H9 (cell line): ENCODE data around the gene INO80. TPM values are rescaled to one million over a fixed set of nuclear protein-coding genes. Genes with fewer than 3 reads are reported as not detected.

Source experiments
- DNase-seq: peaks from one replicate; pipeline ENCODE4 v3.0.0-alpha.2; 2017
- H2AFZ ChIP-seq: one replicate; pipeline ENCODE4 v1.6.1; 2013; ENCODE audit warnings: mild to moderate bottlenecking, low read length, control low read depth, moderate library complexity
- H2AK5ac ChIP-seq: 2 replicates; pipeline ENCODE4 v1.6.1; 2013; ENCODE audit warnings: low read length, control low read depth, mixed read lengths; ENCODE audit not compliant: insufficient read length
- H2BK120ac ChIP-seq: one replicate; pipeline ENCODE4 v1.6.1; 2013; ENCODE audit warnings: low read depth, mild to moderate bottlenecking, low read length, control low read depth, inconsistent platforms; ENCODE audit not compliant: poor library complexity, severe bottlenecking
- H2BK12ac ChIP-seq: 2 replicates; pipeline ENCODE4 v1.6.1; 2013; ENCODE audit warnings: low read length, control low read depth, mixed read lengths, low read depth; ENCODE audit not compliant: insufficient read length
- H2BK15ac ChIP-seq: 2 replicates; pipeline ENCODE4 v1.6.1; 2013; ENCODE audit warnings: low read depth, low read length, control low read depth
- H2BK20ac ChIP-seq: one replicate; pipeline ENCODE4 v1.6.1; 2013; ENCODE audit warnings: low read depth, mild to moderate bottlenecking, low read length, control low read depth, inconsistent platforms; ENCODE audit not compliant: poor library complexity, severe bottlenecking
- H2BK5ac ChIP-seq: 2 replicates; pipeline ENCODE4 v1.6.1; 2013; ENCODE audit warnings: low read length, control low read depth, mixed read lengths; ENCODE audit not compliant: insufficient read length
- H3K14ac ChIP-seq: 2 replicates; pipeline ENCODE4 v1.6.1; 2013; ENCODE audit warnings: low read length, control low read depth; ENCODE audit not compliant: insufficient read depth
- H3K18ac ChIP-seq: 2 replicates; pipeline ENCODE4 v1.6.1; 2013; ENCODE audit warnings: low read depth, mild to moderate bottlenecking, mixed read lengths, low read length, control low read depth; ENCODE audit not compliant: insufficient read length
- H3K23ac ChIP-seq: 2 replicates; pipeline ENCODE4 v1.6.1; 2013; ENCODE audit warnings: low read length, control low read depth, mixed read lengths, low read depth; ENCODE audit not compliant: insufficient read length
- H3K23me2 ChIP-seq: 2 replicates; pipeline ENCODE4 v1.6.1; 2013; ENCODE audit warnings: low read depth, mild to moderate bottlenecking, mixed read lengths, low read length, control low read depth; ENCODE audit not compliant: insufficient read length, poor library complexity, severe bottlenecking
- H3K27ac ChIP-seq: 2 replicates; pipeline ENCODE4 v1.5.1; 2013; ENCODE audit warnings: low read length, control low read depth, mixed read lengths, low read depth; ENCODE audit not compliant: insufficient read length
- H3K27me3 ChIP-seq: 2 replicates; pipeline ENCODE4 v1.6.1; 2013; ENCODE audit warnings: low read length, control low read depth, inconsistent platforms; ENCODE audit not compliant: insufficient read depth
- H3K4ac ChIP-seq: 2 replicates; pipeline ENCODE4 v1.6.1; 2013; ENCODE audit warnings: low read depth, mild to moderate bottlenecking, control low read depth, inconsistent platforms, low read length, moderate library complexity
- H3K4me1 ChIP-seq: 2 replicates; pipeline ENCODE4 v1.6.1; 2013; ENCODE audit warnings: low read length, control low read depth, inconsistent platforms; ENCODE audit not compliant: insufficient read depth
- H3K4me2 ChIP-seq: 2 replicates; pipeline ENCODE4 v1.6.1; 2013; ENCODE audit warnings: low read length, control low read depth, mixed read lengths; ENCODE audit not compliant: insufficient read length, insufficient read depth
- H3K56ac ChIP-seq: 2 replicates; pipeline ENCODE4 v1.6.1; 2013; ENCODE audit warnings: low read depth, mild to moderate bottlenecking, mixed read lengths, low read length, control low read depth; ENCODE audit not compliant: insufficient read length
- H3K79me1 ChIP-seq: 2 replicates; pipeline ENCODE4 v1.6.1; 2013; ENCODE audit warnings: low read depth, mild to moderate bottlenecking, moderate library complexity, low read length, control low read depth, inconsistent platforms; ENCODE audit not compliant: insufficient read depth, poor library complexity, severe bottlenecking
- H3K79me2 ChIP-seq: 2 replicates; pipeline ENCODE4 v1.6.1; 2013; ENCODE audit warnings: low read length, control low read depth, inconsistent platforms; ENCODE audit not compliant: insufficient read depth
- H3K9ac ChIP-seq: 2 replicates; pipeline ENCODE4 v1.6.1; 2013; ENCODE audit warnings: low read length, control low read depth, mixed read lengths; ENCODE audit not compliant: insufficient read length; ENCODE audit errors: extremely low read depth
- H3K9me3 ChIP-seq: one replicate; pipeline ENCODE4 v1.6.1; 2013; ENCODE audit warnings: low read depth, low read length, inconsistent platforms; ENCODE audit not compliant: control insufficient read depth
- H3T11ph ChIP-seq: one replicate; pipeline ENCODE4 v1.6.1; 2013; ENCODE audit warnings: mild to moderate bottlenecking, low read length, control low read depth, inconsistent platforms
- H4K20me1 ChIP-seq: one replicate; pipeline ENCODE4 v1.6.1; 2013; ENCODE audit not compliant: control insufficient read depth, insufficient read length, insufficient read depth
- H4K5ac ChIP-seq: 2 replicates; pipeline ENCODE4 v1.6.1; 2013; ENCODE audit warnings: low read depth, mild to moderate bottlenecking, mixed read lengths, low read length, control low read depth; ENCODE audit not compliant: insufficient read length
- H4K8ac ChIP-seq: replicated peaks from 2 replicates; pipeline ENCODE4 v1.6.1; 2013; ENCODE audit warnings: low read length, control low read depth, mixed read lengths, low read depth; ENCODE audit not compliant: insufficient read length
- H4K91ac ChIP-seq: 2 replicates; pipeline ENCODE4 v1.6.1; 2013; ENCODE audit warnings: low read depth, mild to moderate bottlenecking, moderate library complexity, mixed read lengths, low read length, control low read depth; ENCODE audit not compliant: insufficient read length
- H3K27ac Mint-ChIP-seq, 3 experiments: 2 replicates in 2 of 3; 3 replicates in 1 of 3; pipeline ENCODE4 v1.8.0; 2020 to 2021; ENCODE audit warnings: mixed read lengths in 3 of 3, mild to moderate bottlenecking in 1 of 3, moderate library complexity in 1 of 3
- H3K27me3 Mint-ChIP-seq: 2 replicates; pipeline ENCODE4 v1.8.0; 2021; ENCODE audit warnings: low read depth, mild to moderate bottlenecking, moderate library complexity, mixed read lengths
- H3K36me3 Mint-ChIP-seq, 3 experiments: 2 replicates in 2 of 3; 3 replicates in 1 of 3; pipeline ENCODE4 v1.8.0; 2020 to 2021; ENCODE audit warnings: low read depth in 3 of 3, mixed read lengths in 3 of 3; ENCODE audit not compliant: insufficient read depth in 1 of 3
- H3K4me1 Mint-ChIP-seq, 2 experiments: 2 replicates each; pipeline ENCODE4 v1.8.0; 2020; ENCODE audit warnings: mixed read lengths in 2 of 2
- H3K4me3 Mint-ChIP-seq, 2 experiments: 2 replicates in 1 of 2; 3 replicates in 1 of 2; pipeline ENCODE4 v1.8.0; 2020 to 2021; ENCODE audit warnings: mild to moderate bottlenecking in 2 of 2, mixed read lengths in 2 of 2, moderate library complexity in 1 of 2
- H3K9me3 Mint-ChIP-seq, 2 experiments: 2 replicates in 1 of 2; 3 replicates in 1 of 2; pipeline ENCODE4 v1.8.0; 2020; ENCODE audit warnings: mild to moderate bottlenecking in 2 of 2, mixed read lengths in 2 of 2, moderate library complexity in 1 of 2
- WGBS: extraction: QIAGEN DNeasy Blood & Tissue Kit; methylation state at CpG from one replicate; pipeline ENCODE4 v1.1.7; 2013; ENCODE audit warnings: missing lambda C conversion rate, low lambda C conversion rate, mixed read lengths; ENCODE audit not compliant: insufficient read length; ENCODE audit errors: extremely low coverage; 5-methylcytosine and 5-hydroxymethylcytosine counted together
- total RNA-seq: library from RNA; stranded (reverse); gene quantifications from 2 replicates; pipeline ENCODE4 v1.2.1, GENCODE V29; 2021
- TF ChIP-seq, protein P1 (sequence below): fragments of 200-600 bp; sonication (generic); conservative IDR thresholded peaks from 3 replicates; pipeline ENCODE4 v1.8.0; 2021; ENCODE audit warnings: antibody characterized with exemption, mild to moderate bottlenecking

INO80 gene
- total RNA-seq, 1 experiment from 2014 or later, result 29.2 TPM

DNA sequence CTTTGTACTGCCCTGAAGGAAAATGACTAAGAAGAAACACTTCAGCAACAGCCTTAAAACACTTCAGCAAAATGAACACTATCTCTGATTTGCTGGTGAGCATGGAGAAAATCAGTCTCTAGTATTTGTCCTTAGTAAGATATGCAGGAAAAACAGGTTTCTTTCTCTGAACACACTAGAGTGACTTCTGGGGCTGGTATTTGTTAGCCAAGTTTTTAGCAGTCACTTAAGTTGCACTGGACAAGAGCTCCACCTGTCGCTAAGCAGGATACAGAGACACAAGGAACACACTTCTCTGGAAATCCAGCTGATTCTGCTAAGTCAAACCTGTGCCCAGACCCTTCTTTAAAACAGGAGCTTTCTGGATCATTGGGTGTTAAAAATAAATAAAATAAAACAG is 97.5 kb downstream of the INO80 start:
- Histone ChIP-seq H2AK5ac (no peak overlapping the region), H3K23ac (no peak overlapping the region), H3K18ac (no peak overlapping the region), H3K4ac (no peak overlapping the region), H3K56ac (no peak overlapping the region), H3K14ac (no peak overlapping the region), H4K91ac (no peak overlapping the region), H4K20me1 (no peaks in the 10 kb centered on the region), H4K5ac (no peak overlapping the region), H3K23me2 (no peaks in the 10 kb centered on the region), H3K27ac (no peak overlapping the region), H3K9me3 (no peaks in the 10 kb centered on the region), H3K27me3 (no peaks in the 10 kb centered on the region), H3K79me2 (no peaks in the 10 kb centered on the region), H2BK20ac (no peak overlapping the region), H2AFZ (no peak overlapping the region), H3K9ac (no peak overlapping the region), H3K4me1 (no peaks in the 10 kb centered on the region), H3K4me2 (no peak overlapping the region), H2BK120ac (no peak overlapping the region), H4K8ac (no peak overlapping the region), H2BK12ac (no peak overlapping the region), H2BK15ac (no peak overlapping the region), H2BK5ac (no peak overlapping the region), H3K79me1 (no peaks in the 10 kb centered on the region), H3T11ph (no peak overlapping the region)
- WGBS, result no CpG with 5 or more reads among the region's 1 CpG
- Mint-ChIP-seq H3K27ac (0 out of 7 replicates have a peak overlapping the region, but pooled peaks of 1 of the 3 experiments have one; percentile 44), H3K4me1 (no peaks in the 10 kb centered on the region), H3K27me3 (no peaks in the 10 kb centered on the region), H3K4me3 (no peak overlapping the region), H3K36me3 (peaks cover 12 to 62% (median 31%) of the 10 kb centered on the region in 3 experiments; a peak in 6 of 7 replicates), H3K9me3 (no peaks in the 10 kb centered on the region)
- no peak for DNase-seq
- TF ChIP-seq, protein P1, sequence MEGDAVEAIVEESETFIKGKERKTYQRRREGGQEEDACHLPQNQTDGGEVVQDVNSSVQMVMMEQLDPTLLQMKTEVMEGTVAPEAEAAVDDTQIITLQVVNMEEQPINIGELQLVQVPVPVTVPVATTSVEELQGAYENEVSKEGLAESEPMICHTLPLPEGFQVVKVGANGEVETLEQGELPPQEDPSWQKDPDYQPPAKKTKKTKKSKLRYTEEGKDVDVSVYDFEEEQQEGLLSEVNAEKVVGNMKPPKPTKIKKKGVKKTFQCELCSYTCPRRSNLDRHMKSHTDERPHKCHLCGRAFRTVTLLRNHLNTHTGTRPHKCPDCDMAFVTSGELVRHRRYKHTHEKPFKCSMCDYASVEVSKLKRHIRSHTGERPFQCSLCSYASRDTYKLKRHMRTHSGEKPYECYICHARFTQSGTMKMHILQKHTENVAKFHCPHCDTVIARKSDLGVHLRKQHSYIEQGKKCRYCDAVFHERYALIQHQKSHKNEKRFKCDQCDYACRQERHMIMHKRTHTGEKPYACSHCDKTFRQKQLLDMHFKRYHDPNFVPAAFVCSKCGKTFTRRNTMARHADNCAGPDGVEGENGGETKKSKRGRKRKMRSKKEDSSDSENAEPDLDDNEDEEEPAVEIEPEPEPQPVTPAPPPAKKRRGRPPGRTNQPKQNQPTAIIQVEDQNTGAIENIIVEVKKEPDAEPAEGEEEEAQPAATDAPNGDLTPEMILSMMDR, result peak; percentile 38; the same call in 2 of the 3 replicates
